GM12873 (cell line): ENCODE data around the gene PRKG1.

Experiments
- CTCF ChIP-seq: IDR thresholded peaks from 2 replicates; pipeline ENCODE4 v1.5.1; 2012; ENCODE audit warnings: low read depth, mild to moderate bottlenecking, moderate library complexity, low read length, control low read depth; ENCODE audit not compliant: insufficient read depth; ENCODE audit errors: missing control alignments

The PRKG1 gene

GRCh38 chr10:51074238-51075028, at the start of gene PRKG1:
TSS of gene PRKG1 (plus strand) at chr10:51074487.
- TF ChIP-seq CTCF, result no peak

- no peak for TF ChIP-seq CTCF
These were observed 45.9 kb upstream of the PRKG1 start for GRCh38 chr10:51028420-51028819.

GRCh38 chr10:51029172-51029641, 45.1 kb upstream of the PRKG1 start:
- no peak for TF ChIP-seq CTCF

- TF ChIP-seq CTCF, result no peak
These were observed 43.8 kb upstream of the PRKG1 start for GRCh38 chr10:51030480-51030879.

GRCh38 chr10:51031950-51032349, 42.3 kb upstream of the PRKG1 start:
- TF ChIP-seq CTCF, result no peak

GRCh38 chr10:51034769-51035168, 39.5 kb upstream of the PRKG1 start:
- TF ChIP-seq CTCF, result no peak

GRCh38 chr10:51035344-51035743, 38.9 kb upstream of the PRKG1 start:
- TF ChIP-seq CTCF, result no peak
